IMR-90 (cell line): Measurements from ENCODE around the gene CFAP119. TPM values are rescaled to one million over a fixed set of nuclear protein-coding genes. Genes with fewer than 3 reads are reported as not detected.

Experiments used
- ATAC-seq: fragments of 200-7000 bp; cut with Tn5 transposase; 2 replicates; pipeline ENCODE4 v1.9.1; 2020; ENCODE audit warnings: low read depth, mild to moderate bottlenecking, moderate library complexity
- BruUV-seq: library from RNA; stranded (reverse); fragments of 400-500 nt; replicated peaks from 2 replicates; lab custom pipeline; 2021; lab: Mats Ljungman, UMichigan
- CTCF ChIA-PET: fragments of 300-600 bp; formaldehyde crosslinking; extraction: SDS; loops from one replicate; lab custom pipeline; 2021; ENCODE audit warnings: antibody characterized with exemption; lab: Yijun Ruan, JAX
- POLR2A ChIA-PET: fragments of 300-600 bp; sonication (Branson Sonifier 250); formaldehyde crosslinking; loops from one replicate; lab custom pipeline; 2022; ENCODE audit warnings: antibody characterized with exemption; ENCODE audit not compliant: unreplicated experiment; lab: Charles Lee
- DNase-seq: peaks from one replicate; pipeline ENCODE4 v3.0.0; 2013
- H2AFZ ChIP-seq: replicated peaks from 2 replicates; pipeline ENCODE3; 2013; ENCODE audit warnings: low read length, mild to moderate bottlenecking; ENCODE audit not compliant: poor library complexity
- H2AK5ac ChIP-seq: 2 replicates; pipeline ENCODE4 v1.6.1; 2013; ENCODE audit warnings: low read depth, low read length, inconsistent platforms
- H2AK9ac ChIP-seq: replicated peaks from 2 replicates; pipeline ENCODE3; 2013; ENCODE audit warnings: mild to moderate bottlenecking, low read depth, low read length, moderate library complexity; ENCODE audit not compliant: poor library complexity
- H2BK120ac ChIP-seq: 2 replicates; pipeline ENCODE4 v1.6.1; 2013; ENCODE audit warnings: low read depth, low read length, inconsistent platforms
- H2BK15ac ChIP-seq: 3 replicates; pipeline ENCODE4 v1.6.1; 2013; ENCODE audit warnings: low read depth, low read length, inconsistent platforms
- H2BK20ac ChIP-seq: 2 replicates; pipeline ENCODE4 v1.6.1; 2013; ENCODE audit warnings: low read depth, mild to moderate bottlenecking, inconsistent platforms, low read length, moderate library complexity
- H2BK5ac ChIP-seq: 2 replicates; pipeline ENCODE4 v1.6.1; 2013; ENCODE audit warnings: mild to moderate bottlenecking, low read depth, low read length, inconsistent platforms; ENCODE audit not compliant: poor library complexity, severe bottlenecking
- H3K14ac ChIP-seq: replicated peaks from 2 replicates; pipeline ENCODE4 v1.6.1; 2013; ENCODE audit warnings: low read depth, low read length, inconsistent platforms
- H3K18ac ChIP-seq: 2 replicates; pipeline ENCODE4 v1.6.1; 2013; ENCODE audit warnings: low read depth, low read length, control low read depth
- H3K23ac ChIP-seq: 2 replicates; pipeline ENCODE4 v1.6.1; 2013; ENCODE audit warnings: low read depth, low read length, inconsistent platforms
- H3K27ac ChIP-seq: 2 replicates; pipeline ENCODE4 v1.5.1; 2013; ENCODE audit warnings: mild to moderate bottlenecking, control low read depth, low read length; ENCODE audit not compliant: insufficient read depth
- H3K27me3 ChIP-seq: 2 replicates; pipeline ENCODE4 v1.6.1; 2013; ENCODE audit warnings: low read length; ENCODE audit not compliant: control insufficient read depth, insufficient read depth
- H3K36me3 ChIP-seq: 2 replicates; pipeline ENCODE4 v1.6.1; 2013; ENCODE audit warnings: low read length, mixed read lengths; ENCODE audit not compliant: control insufficient read depth, insufficient read depth
- H3K4ac ChIP-seq: 2 replicates; pipeline ENCODE4 v1.6.1; 2013; ENCODE audit warnings: low read depth, low read length, inconsistent platforms
- H3K4me1 ChIP-seq: 2 replicates; pipeline ENCODE4 v1.6.1; 2013; ENCODE audit warnings: low read length, mixed read lengths; ENCODE audit not compliant: control insufficient read depth, insufficient read depth
- H3K4me2 ChIP-seq: 2 replicates; pipeline ENCODE4 v1.6.1; 2013; ENCODE audit warnings: low read depth, mild to moderate bottlenecking, control low read depth, low read length, moderate library complexity
- H3K4me3 ChIP-seq: 2 replicates; pipeline ENCODE4 v1.5.1; 2013; ENCODE audit warnings: low read depth, mild to moderate bottlenecking, control low read depth, low read length, moderate library complexity; ENCODE audit not compliant: insufficient read depth
- H3K56ac ChIP-seq: 2 replicates; pipeline ENCODE4 v1.6.1; 2013; ENCODE audit warnings: low read length, inconsistent platforms; ENCODE audit not compliant: insufficient read depth; ENCODE audit errors: extremely low read depth
- H3K79me1 ChIP-seq, 2 experiments: 2 replicates each; pipeline ENCODE4 v1.6.1; 2013; ENCODE audit warnings: low read length in 2 of 2, inconsistent platforms in 1 of 2, low read depth in 1 of 2
- H3K9ac ChIP-seq: 2 replicates; pipeline ENCODE4 v1.6.1; 2013; ENCODE audit warnings: low read depth, low read length, control low read depth
- H3K9me1 ChIP-seq: 2 replicates; pipeline ENCODE4 v1.6.1; 2013; ENCODE audit warnings: low read length, inconsistent platforms; ENCODE audit not compliant: insufficient read depth
- H3K9me3 ChIP-seq: 2 replicates; pipeline ENCODE4 v1.6.1; 2013; ENCODE audit warnings: low read length; ENCODE audit not compliant: control insufficient read depth, insufficient read depth
- H4K20me1 ChIP-seq: 2 replicates; pipeline ENCODE4 v1.6.1; 2013; ENCODE audit warnings: low read length, inconsistent platforms; ENCODE audit not compliant: insufficient read depth
- H4K5ac ChIP-seq: 2 replicates; pipeline ENCODE4 v1.6.1; 2013; ENCODE audit warnings: mild to moderate bottlenecking, low read depth, low read length, control low read depth
- H4K8ac ChIP-seq, 2 experiments: 2 replicates each; pipeline ENCODE4 v1.6.1; 2013; ENCODE audit warnings: low read depth in 2 of 2, low read length in 2 of 2, control low read depth in 1 of 2, inconsistent platforms in 1 of 2
- H4K91ac ChIP-seq: 2 replicates; pipeline ENCODE4 v1.6.1; 2013; ENCODE audit warnings: low read depth, low read length, inconsistent platforms; ENCODE audit not compliant: insufficient read depth
- BHLHE40 ChIP-seq: fragments of 150-350 bp; IDR thresholded peaks from 2 replicates; pipeline ENCODE4 v1.6.1; 2016; ENCODE audit warnings: mild to moderate bottlenecking, low read depth, low read length
- CEBPB ChIP-seq: IDR thresholded peaks from 2 replicates; pipeline ENCODE4 v1.6.1; 2012; ENCODE audit warnings: low read depth, low read length, improper control_type of control experiment
- FOS ChIP-seq: fragments of 150-350 bp; IDR thresholded peaks from 2 replicates; pipeline ENCODE4 v1.6.1; 2016; ENCODE audit warnings: low read depth, low read length
- MAZ ChIP-seq: IDR thresholded peaks from 2 replicates; pipeline ENCODE4 v1.6.1; 2012; ENCODE audit warnings: low read depth, mild to moderate bottlenecking, low read length, improper control_type of control experiment, moderate library complexity, borderline replicate concordance
- NFE2L2 ChIP-seq: fragments of 150-350 bp; IDR thresholded peaks from 2 replicates; pipeline ENCODE4 v1.6.1; 2016; ENCODE audit warnings: low read depth, mild to moderate bottlenecking, low read length
- RAD21 ChIP-seq: IDR thresholded peaks from 2 replicates; pipeline ENCODE4 v1.6.1; 2012; ENCODE audit warnings: low read length, improper control_type of control experiment
- RCOR1 ChIP-seq: IDR thresholded peaks from 2 replicates; pipeline ENCODE4 v1.6.1; 2012; ENCODE audit warnings: mild to moderate bottlenecking, low read length, improper control_type of control experiment; ENCODE audit not compliant: insufficient replicate concordance
- RFX5 ChIP-seq: IDR thresholded peaks from 2 replicates; pipeline ENCODE4 v1.8.0; 2012; ENCODE audit warnings: low read depth, mild to moderate bottlenecking, low read length, moderate library complexity
- SMC3 ChIP-seq: fragments of 150-350 bp; IDR thresholded peaks from 2 replicates; pipeline ENCODE4 v1.6.1; 2016; ENCODE audit warnings: low read depth, mild to moderate bottlenecking, antibody characterized with exemption, low read length, moderate library complexity
- WGBS, 2 experiments: methylation state at CpG; one replicate each; pipeline versions ENCODE4 v1.1.5 to v1.1.7; 2013; ENCODE audit warnings: missing lambda C conversion rate in 2 of 2; ENCODE audit not compliant: insufficient read length in 1 of 2; ENCODE audit errors: extremely low coverage in 2 of 2; 5-methylcytosine and 5-hydroxymethylcytosine counted together
- dilution Hi-C: fragments of 300-500 bp; cut with HindIII; formaldehyde crosslinking; loops from one replicate; pipeline ENCODE4 v1.14.3; 2018; ENCODE audit warnings: low sequenced_read_pairs; ENCODE audit not compliant: unreplicated experiment
- in situ Hi-C: fragments of 300-500 bp; cut with MboI; formaldehyde crosslinking; loops from 3 replicates; pipeline ENCODE4 v1.14.3; 2019; ENCODE audit warnings: low sequenced_read_pairs, inconsistent platforms, mixed read lengths
- intact Hi-C: fragments of 100-400 bp; cut with micrococcal nuclease; formaldehyde crosslinking; loops from 2 replicates; pipeline ENCODE4 v1.10.0; 2022
- polyA plus RNA-seq, 3 experiments: library from polyadenylated mRNA; depleted of rRNA; stranded (reverse); fragments of >200 nt; gene quantifications; 2 replicates each; pipeline ENCODE4 v1.2.3, GENCODE V29; 2012; ENCODE audit warnings: low replicate concordance in 1 of 3
- total RNA-seq: library from RNA; depleted of rRNA; stranded (reverse); fragments of >200 nt; gene quantifications from 2 replicates; pipeline ENCODE4 v1.2.3, GENCODE V29; 2012
- TF ChIP-seq, protein P1 (sequence below): fragments of 150-350 bp; IDR thresholded peaks from 2 replicates; pipeline ENCODE4 v1.6.1; 2016; ENCODE audit warnings: low read depth, mild to moderate bottlenecking, low read length, moderate library complexity, borderline replicate concordance
- TF ChIP-seq, protein P2 (sequence below): conservative IDR thresholded peaks from 2 replicates; pipeline ENCODE4 v1.5.1; 2012; ENCODE audit warnings: mild to moderate bottlenecking, low read depth, low read length, improper control_type of control experiment

CFAP119 gene
- total and polyA plus RNA-seq, 2 of the 4 experiments (the other 2 are of a cell fraction): 0.90 to 7.6 TPM

DNA sequence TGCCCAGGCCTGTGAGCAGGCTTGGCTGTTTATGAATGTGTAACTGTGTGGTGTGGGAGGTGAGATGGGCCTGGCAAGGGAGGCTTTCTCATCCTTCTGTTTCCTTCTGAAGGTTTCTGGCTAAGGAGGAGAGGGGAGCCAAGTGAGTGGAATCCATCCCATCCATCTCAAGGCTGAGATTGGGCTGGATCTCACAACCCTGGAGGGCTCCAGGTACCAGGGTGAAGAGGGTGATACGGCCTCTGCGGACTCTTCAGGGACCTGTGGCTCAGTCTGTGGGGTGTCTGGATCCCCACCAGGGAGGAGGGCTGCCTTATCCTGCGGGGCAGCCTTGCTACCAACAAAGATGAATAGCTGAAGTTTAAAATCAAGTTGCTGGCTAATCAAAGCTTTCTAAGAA lies 18.2 kb upstream of the CFAP119 start:
- no peak overlapping the region for H3K4me2 ChIP-seq
- dilution Hi-C loops: no loop called here

More for the DNA sequence above, 18.2 kb upstream of the CFAP119 start:
- Histone ChIP-seq H3K36me3 (peaks cover 38% of the 10 kb centered on the region), H3K18ac (no peak overlapping the region), H3K4me3 (no peak overlapping the region), H4K91ac (no peak overlapping the region), H2BK20ac (no peak overlapping the region), H3K27me3 (no peaks in the 10 kb centered on the region), H2AK9ac (no peak overlapping the region), H3K27ac (no peak overlapping the region), H3K79me1 (peaks cover 17 to 65% of the 10 kb centered on the region in 2 experiments), H2BK120ac (no peak overlapping the region), H4K20me1 (peaks cover 6% of the 10 kb centered on the region), H3K4me1 (peaks cover 9% of the 10 kb centered on the region), H4K8ac (no peak overlapping the region), H3K56ac (no peak overlapping the region), H3K9me3 (no peaks in the 10 kb centered on the region), H4K5ac (no peak overlapping the region), H2BK15ac (no peak overlapping the region), H3K4ac (no peak overlapping the region), H2AK5ac (no peak overlapping the region), H3K9me1 (peaks cover 27% of the 10 kb centered on the region; the same call in 1 of the 2 replicates), H3K9ac (no peak overlapping the region), H3K14ac (no peak overlapping the region), H2AFZ (no peak overlapping the region), H2BK5ac (no peak overlapping the region), H3K23ac (no peak overlapping the region)
- TF ChIP-seq CEBPB (no peak), RCOR1 (no peak), SMC3 (no peak), BHLHE40 (no peak), RAD21 (no peak), FOS (no peak), NFE2L2 (no peak), MAZ (no peak), RFX5 (no peak)
- TF ChIP-seq, protein P1, sequence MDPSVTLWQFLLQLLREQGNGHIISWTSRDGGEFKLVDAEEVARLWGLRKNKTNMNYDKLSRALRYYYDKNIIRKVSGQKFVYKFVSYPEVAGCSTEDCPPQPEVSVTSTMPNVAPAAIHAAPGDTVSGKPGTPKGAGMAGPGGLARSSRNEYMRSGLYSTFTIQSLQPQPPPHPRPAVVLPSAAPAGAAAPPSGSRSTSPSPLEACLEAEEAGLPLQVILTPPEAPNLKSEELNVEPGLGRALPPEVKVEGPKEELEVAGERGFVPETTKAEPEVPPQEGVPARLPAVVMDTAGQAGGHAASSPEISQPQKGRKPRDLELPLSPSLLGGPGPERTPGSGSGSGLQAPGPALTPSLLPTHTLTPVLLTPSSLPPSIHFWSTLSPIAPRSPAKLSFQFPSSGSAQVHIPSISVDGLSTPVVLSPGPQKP: no peak
- TF ChIP-seq, protein P2, sequence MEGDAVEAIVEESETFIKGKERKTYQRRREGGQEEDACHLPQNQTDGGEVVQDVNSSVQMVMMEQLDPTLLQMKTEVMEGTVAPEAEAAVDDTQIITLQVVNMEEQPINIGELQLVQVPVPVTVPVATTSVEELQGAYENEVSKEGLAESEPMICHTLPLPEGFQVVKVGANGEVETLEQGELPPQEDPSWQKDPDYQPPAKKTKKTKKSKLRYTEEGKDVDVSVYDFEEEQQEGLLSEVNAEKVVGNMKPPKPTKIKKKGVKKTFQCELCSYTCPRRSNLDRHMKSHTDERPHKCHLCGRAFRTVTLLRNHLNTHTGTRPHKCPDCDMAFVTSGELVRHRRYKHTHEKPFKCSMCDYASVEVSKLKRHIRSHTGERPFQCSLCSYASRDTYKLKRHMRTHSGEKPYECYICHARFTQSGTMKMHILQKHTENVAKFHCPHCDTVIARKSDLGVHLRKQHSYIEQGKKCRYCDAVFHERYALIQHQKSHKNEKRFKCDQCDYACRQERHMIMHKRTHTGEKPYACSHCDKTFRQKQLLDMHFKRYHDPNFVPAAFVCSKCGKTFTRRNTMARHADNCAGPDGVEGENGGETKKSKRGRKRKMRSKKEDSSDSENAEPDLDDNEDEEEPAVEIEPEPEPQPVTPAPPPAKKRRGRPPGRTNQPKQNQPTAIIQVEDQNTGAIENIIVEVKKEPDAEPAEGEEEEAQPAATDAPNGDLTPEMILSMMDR: no peak
- no TSS peak for BruUV-seq
- ChIA-PET POLR2A (no interaction called here), CTCF (no interaction called here)
- ATAC-seq (no peak), DNase-seq (no peak)
- WGBS, 2 experiments: 100% methylated on average over 1 of the region's 3 CpGs; no CpG with 5 or more reads in 1 of the 2 experiments
- intact Hi-C loops (no loop called here), in situ Hi-C loops (no loop called here)
